OCI-LY1 (cell line): Measurements from ENCODE around the gene CEACAM16.
A peak's percentile ranks its signal among the peaks of the same experiment; 100 is the strongest.

ENCODE experiments used
- H2AFZ ChIP-seq: fragments of 200-600 bp; sonication (generic), shearing (Covaris generic); 2 replicates; pipeline ENCODE4 v1.6.0; 2014; ENCODE audit warnings: antibody characterized with exemption, mild to moderate bottlenecking, low read length
- H3F3A ChIP-seq: fragments of 200-600 bp; sonication (generic), shearing (Covaris generic); 2 replicates; pipeline ENCODE4 v1.6.0; 2014; ENCODE audit warnings: mild to moderate bottlenecking, antibody characterized with exemption, low read length, moderate library complexity; ENCODE audit not compliant: insufficient read depth
- H3K27ac ChIP-seq: fragments of 200-600 bp; sonication (generic); 2 replicates; pipeline ENCODE4 v1.5.1; 2014; ENCODE audit warnings: low read length, mixed run types, mild to moderate bottlenecking, low read depth; ENCODE audit not compliant: poor library complexity, severe bottlenecking
- H3K27me3 ChIP-seq: fragments of 200-600 bp; sonication (generic); 2 replicates; pipeline ENCODE4 v1.6.0; 2014; ENCODE audit warnings: antibody characterized with exemption, mild to moderate bottlenecking, low read length, moderate library complexity; ENCODE audit not compliant: insufficient read depth
- H3K36me3 ChIP-seq: fragments of 200-600 bp; sonication (generic); 2 replicates; pipeline ENCODE4 v1.6.1; 2014; ENCODE audit warnings: mild to moderate bottlenecking, antibody characterized with exemption, low read length, moderate library complexity, mixed read lengths; ENCODE audit not compliant: insufficient read depth
- H3K4me1 ChIP-seq: fragments of 200-600 bp; sonication (generic); 2 replicates; pipeline ENCODE4 v1.5.1; 2014; ENCODE audit warnings: mild to moderate bottlenecking, low read length, moderate library complexity; ENCODE audit not compliant: insufficient read depth, severe bottlenecking
- H3K4me2 ChIP-seq: fragments of 200-600 bp; sonication (generic), shearing (Covaris generic); 2 replicates; pipeline ENCODE4 v1.6.1; 2014; ENCODE audit warnings: low read length
- H3K4me3 ChIP-seq: fragments of 200-600 bp; sonication (generic); 2 replicates; pipeline ENCODE4 v1.5.1; 2014; ENCODE audit warnings: low read length, low read depth, mild to moderate bottlenecking, mixed read lengths; ENCODE audit not compliant: poor library complexity, severe bottlenecking
- H3K79me2 ChIP-seq: fragments of 200-600 bp; shearing (Covaris generic); 2 replicates; pipeline ENCODE4 v1.6.1; 2016; ENCODE audit warnings: mixed run types, low read length, mixed read lengths; ENCODE audit not compliant: insufficient read depth
- H3K9ac ChIP-seq: fragments of 200-600 bp; sonication (generic), shearing (Covaris generic); 2 replicates; pipeline ENCODE4 v1.6.1; 2014; ENCODE audit warnings: mild to moderate bottlenecking, low read length, mixed read lengths
- H3K9me2 ChIP-seq: fragments of 200-600 bp; sonication (generic), shearing (Covaris generic); 2 replicates; pipeline ENCODE4 v1.6.1; 2014; ENCODE audit warnings: low read depth, mild to moderate bottlenecking, low read length, mixed read lengths
- H3K9me3 ChIP-seq: fragments of 200-600 bp; shearing (Covaris generic); 2 replicates; pipeline ENCODE4 v1.6.1; 2014; ENCODE audit warnings: low read length, mixed read lengths
- H4K20me1 ChIP-seq: fragments of 200-600 bp; sonication (generic), shearing (Covaris generic); 2 replicates; pipeline ENCODE4 v1.6.0; 2016; ENCODE audit warnings: mild to moderate bottlenecking, low read length; ENCODE audit not compliant: insufficient read depth
- CTCF ChIP-seq: fragments of 200-600 bp; sonication (generic), shearing (Covaris generic); IDR thresholded peaks from 2 replicates; pipeline ENCODE4 v1.5.1; 2017; ENCODE audit warnings: mild to moderate bottlenecking, antibody characterized with exemption, low read length, moderate library complexity, mixed read lengths
- EZH2 ChIP-seq: fragments of 200-600 bp; sonication (generic), shearing (Covaris generic); IDR thresholded peaks from 2 replicates; pipeline ENCODE4 v1.8.0; 2017; ENCODE audit warnings: borderline replicate concordance, mixed run types, mild to moderate bottlenecking, antibody characterized with exemption, low read length, moderate library complexity, mixed read lengths

Gene CEACAM16

DNA sequence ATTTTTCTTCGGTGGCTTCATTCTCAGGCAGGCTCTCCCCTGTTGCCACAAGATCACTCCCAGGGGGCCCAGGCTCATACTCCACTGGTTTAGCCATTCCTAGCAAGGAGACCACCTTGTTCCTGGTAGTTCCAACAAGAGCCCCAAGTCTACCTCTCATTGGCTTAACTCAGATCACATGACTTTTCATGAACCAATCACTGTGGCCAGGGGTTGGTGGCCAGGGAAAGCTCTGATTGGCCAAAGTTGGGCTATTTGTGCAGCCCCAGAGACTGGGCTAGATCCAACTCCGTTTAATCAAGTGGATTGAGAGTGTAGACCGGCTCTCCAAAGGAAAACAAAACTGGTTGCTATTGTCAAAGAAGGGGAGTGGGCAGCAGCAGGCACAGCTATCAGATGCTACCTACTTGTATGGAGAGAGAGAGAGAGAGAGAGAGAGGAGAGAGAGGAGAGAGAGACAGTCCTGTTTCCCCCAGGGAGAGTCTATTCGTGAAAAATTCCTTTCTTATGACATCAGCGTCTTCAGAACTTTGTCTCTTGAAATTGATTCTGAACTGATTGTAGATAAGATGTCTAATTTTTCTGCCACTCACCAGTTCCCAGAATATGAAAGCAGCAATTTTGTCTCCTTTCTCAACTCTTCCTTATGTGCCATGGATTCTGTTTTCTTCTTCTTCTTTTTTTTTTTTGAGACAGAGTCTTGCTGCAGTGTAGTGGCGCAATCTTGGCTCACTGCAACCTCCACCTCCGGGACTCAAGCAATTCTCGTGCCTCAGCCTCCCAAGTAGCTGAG lies 21.7 kb upstream of the CEACAM16 start:
- Histone ChIP-seq H3K27me3 (no peaks in the 10 kb centered on the region), H3K79me2 (no peaks in the 10 kb centered on the region), H2AFZ (no peak overlapping the region), H3K4me2 (peak overlapping the region; percentile 11; the same call in 1 of the 2 replicates), H3K9ac (no peak overlapping the region), H3K9me2 (no peaks in the 10 kb centered on the region), H3K9me3 (no peaks in the 10 kb centered on the region), H3K27ac (no peak overlapping the region), H3K4me1 (no peaks in the 10 kb centered on the region), H4K20me1 (no peaks in the 10 kb centered on the region), H3F3A (no peaks in the 10 kb centered on the region), H3K36me3 (no peaks in the 10 kb centered on the region), H3K4me3 (no peak overlapping the region)
- no peak for TF ChIP-seq CTCF
- no peak for TF ChIP-seq EZH2

- Histone ChIP-seq H3F3A (no peaks in the 10 kb centered on the region), H3K9ac (no peak overlapping the region), H3K79me2 (no peaks in the 10 kb centered on the region), H3K9me3 (no peaks in the 10 kb centered on the region), H3K4me3 (no peak overlapping the region), H3K4me1 (no peaks in the 10 kb centered on the region), H3K27ac (no peak overlapping the region), H3K4me2 (no peak overlapping the region), H3K9me2 (no peaks in the 10 kb centered on the region), H2AFZ (no peak overlapping the region), H3K36me3 (no peaks in the 10 kb centered on the region), H3K27me3 (no peaks in the 10 kb centered on the region), H4K20me1 (no peaks in the 10 kb centered on the region)
- TF ChIP-seq CTCF, result no peak
- TF ChIP-seq EZH2, result no peak
These were observed 18.4 kb upstream of the CEACAM16 start for GRCh38 chr19:44680536-44680935.

- Histone ChIP-seq H4K20me1 (no peaks in the 10 kb centered on the region), H3K4me1 (no peaks in the 10 kb centered on the region), H3K9me2 (no peaks in the 10 kb centered on the region), H3F3A (no peaks in the 10 kb centered on the region), H3K4me3 (no peak overlapping the region), H3K9me3 (no peaks in the 10 kb centered on the region), H3K27ac (no peak overlapping the region), H3K27me3 (no peaks in the 10 kb centered on the region), H3K9ac (no peak overlapping the region), H3K36me3 (no peaks in the 10 kb centered on the region), H2AFZ (no peak overlapping the region), H3K4me2 (no peak overlapping the region), H3K79me2 (no peaks in the 10 kb centered on the region)
- no peak for TF ChIP-seq CTCF
- TF ChIP-seq EZH2, result no peak
These were observed 16.8 kb upstream of the CEACAM16 start for GRCh38 chr19:44681992-44682790.
